GM06990 (cell line): Measurements from ENCODE around the gene RCL1.

Experiments
- DNase-seq: peaks from one replicate; pipeline ENCODE4 v3.0.0-alpha.2; 2011; ENCODE audit not compliant: insufficient read length; ENCODE audit errors: extremely low read depth
- H3K27me3 ChIP-seq: replicated peaks from 2 replicates; pipeline ENCODE4 v1.6.0; 2011; ENCODE audit warnings: low read length; ENCODE audit not compliant: control insufficient read depth, insufficient read depth
- H3K36me3 ChIP-seq: 2 replicates; pipeline ENCODE4 v1.5.1; 2011; ENCODE audit warnings: low read length; ENCODE audit not compliant: control insufficient read depth, insufficient read depth
- H3K4me3 ChIP-seq: replicated peaks from 2 replicates; pipeline ENCODE4 v1.5.1; 2011; ENCODE audit warnings: low read depth, mild to moderate bottlenecking, control low read depth, low read length
- TF ChIP-seq, protein P1 (sequence below): IDR thresholded peaks from 2 replicates; pipeline ENCODE4 v1.5.1; 2011; ENCODE audit warnings: low read length, control low read depth, mild to moderate bottlenecking, inconsistent platforms; ENCODE audit not compliant: insufficient read depth, poor library complexity, severe bottlenecking

Gene RCL1

GRCh38 chr9:4822057-4822456 is 29.3 kb downstream of the RCL1 start:
- H3K27me3 ChIP-seq: no peaks in the 10 kb centered on the region
- DNase-seq: no peak
- TF ChIP-seq, protein P1, sequence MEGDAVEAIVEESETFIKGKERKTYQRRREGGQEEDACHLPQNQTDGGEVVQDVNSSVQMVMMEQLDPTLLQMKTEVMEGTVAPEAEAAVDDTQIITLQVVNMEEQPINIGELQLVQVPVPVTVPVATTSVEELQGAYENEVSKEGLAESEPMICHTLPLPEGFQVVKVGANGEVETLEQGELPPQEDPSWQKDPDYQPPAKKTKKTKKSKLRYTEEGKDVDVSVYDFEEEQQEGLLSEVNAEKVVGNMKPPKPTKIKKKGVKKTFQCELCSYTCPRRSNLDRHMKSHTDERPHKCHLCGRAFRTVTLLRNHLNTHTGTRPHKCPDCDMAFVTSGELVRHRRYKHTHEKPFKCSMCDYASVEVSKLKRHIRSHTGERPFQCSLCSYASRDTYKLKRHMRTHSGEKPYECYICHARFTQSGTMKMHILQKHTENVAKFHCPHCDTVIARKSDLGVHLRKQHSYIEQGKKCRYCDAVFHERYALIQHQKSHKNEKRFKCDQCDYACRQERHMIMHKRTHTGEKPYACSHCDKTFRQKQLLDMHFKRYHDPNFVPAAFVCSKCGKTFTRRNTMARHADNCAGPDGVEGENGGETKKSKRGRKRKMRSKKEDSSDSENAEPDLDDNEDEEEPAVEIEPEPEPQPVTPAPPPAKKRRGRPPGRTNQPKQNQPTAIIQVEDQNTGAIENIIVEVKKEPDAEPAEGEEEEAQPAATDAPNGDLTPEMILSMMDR: no peak

GRCh38 chr9:4826417-4827166 is 33.8 kb downstream of the RCL1 start:
- TF ChIP-seq, protein P1: no peak
- Histone ChIP-seq H3K27me3 (no peaks in the 10 kb centered on the region), H3K36me3 (peaks cover 5% of the 10 kb centered on the region), H3K4me3 (no peak overlapping the region)
- DNase-seq: no peak

More at GRCh38 chr9:4822057-4822456, 29.3 kb downstream of the RCL1 start:
- H3K4me3 ChIP-seq: no peak overlapping the region
- H3K36me3 ChIP-seq: no peaks in the 10 kb centered on the region; the same call in 1 of the 2 replicates

DNA sequence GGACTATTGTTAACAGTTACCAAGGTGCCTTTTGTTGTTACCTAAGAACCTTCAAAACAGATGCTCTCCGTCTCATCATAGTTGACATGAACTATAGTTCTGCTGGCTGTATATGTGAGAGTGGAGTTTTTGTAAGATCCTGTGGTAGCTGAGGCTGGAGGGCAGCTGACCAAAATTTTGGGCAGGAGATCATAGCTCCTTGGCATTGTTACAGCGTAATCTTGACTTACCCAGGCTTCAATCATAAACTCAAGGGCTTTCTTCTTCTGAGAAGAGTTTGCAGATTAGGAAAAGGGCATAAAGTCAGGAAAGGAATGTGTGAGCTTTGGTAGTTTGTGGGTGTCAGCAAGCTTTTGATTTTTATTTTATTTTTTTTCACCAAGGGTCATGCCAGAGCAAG is 34.5 kb downstream of the RCL1 start:
- peaks cover 8% of the 10 kb centered on the region for H3K36me3 ChIP-seq
- TF ChIP-seq, protein P1: no peak
- no peak overlapping the region for H3K4me3 ChIP-seq

DNA sequence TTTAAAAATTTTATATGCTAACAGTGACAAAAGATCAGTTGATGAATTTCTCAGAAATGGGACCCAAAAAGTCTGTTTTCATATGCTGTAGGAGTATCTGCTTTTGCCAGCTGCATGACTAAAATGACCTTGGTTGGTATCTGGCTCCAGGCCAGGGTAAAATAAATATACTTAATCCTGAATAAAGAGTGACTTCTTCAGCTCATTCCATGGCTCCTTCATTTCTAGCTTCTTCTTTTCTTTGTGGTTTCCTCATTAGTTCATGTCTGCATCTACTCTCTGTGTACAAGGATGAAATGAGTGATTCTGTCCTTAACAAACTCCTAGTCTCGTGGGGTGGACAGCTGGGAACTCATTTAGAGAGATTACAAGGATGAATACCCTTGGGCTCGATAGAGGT is 36.0 kb downstream of the RCL1 start:
- DNase-seq: no peak
- H3K4me3 ChIP-seq: no peak overlapping the region
- peaks cover 8% of the 10 kb centered on the region for H3K36me3 ChIP-seq
- H3K27me3 ChIP-seq: no peaks in the 10 kb centered on the region
- TF ChIP-seq, protein P1: no peak

More for the DNA sequence above, 34.5 kb downstream of the RCL1 start:
- no peak for DNase-seq
- no peaks in the 10 kb centered on the region for H3K27me3 ChIP-seq

- Histone ChIP-seq H3K27me3 (no peaks in the 10 kb centered on the region), H3K4me3 (no peak overlapping the region), H3K36me3 (peaks cover 9% of the 10 kb centered on the region)
- no peak for DNase-seq
- TF ChIP-seq, protein P1: no peak
Observed at GRCh38 chr9:4829969-4830368, 37.2 kb downstream of the RCL1 start.
